T-helper 2 cell (primary cell): ENCODE results near the gene CHPF2.

Experiments
- DNase-seq, 5 experiments: peaks; one replicate each; pipeline versions ENCODE4 v3.0.0 to v3.0.0-alpha.2; 2012 to 2022

The CHPF2 gene

GRCh38 chr7:151205730-151206129 is 26.6 kb upstream of the CHPF2 start:
- DNase-seq = no peak

- peak in 2 of 5 experiments; percentile 75 to 82 for DNase-seq
Measured at GRCh38 chr7:151206914-151207313, 25.4 kb upstream of the CHPF2 start.

GRCh38 chr7:151207315-151207714 is 25.0 kb upstream of the CHPF2 start:
- peak in 1 of 5 experiments; percentile 60 for DNase-seq

- no peak for DNase-seq
Measured at GRCh38 chr7:151207804-151208203, 24.5 kb upstream of the CHPF2 start.

- no peak for DNase-seq
Measured at GRCh38 chr7:151208253-151208862, 23.9 kb upstream of the CHPF2 start.

- DNase-seq = no peak
Measured at GRCh38 chr7:151209588-151209987, 22.7 kb upstream of the CHPF2 start.

- no peak for DNase-seq
Measured at GRCh38 chr7:151210087-151210854, 22.0 kb upstream of the CHPF2 start, which contains the start of gene H2BK1. TSS of gene H2BK1 (minus strand) at chr7:151210488. CDS start at chr7:151210318, 170 bp downstream.

- no peak for DNase-seq
Measured at GRCh38 chr7:151211155-151211772, 21.0 kb upstream of the CHPF2 start.

GRCh38 chr7:151212626-151213025 is 19.7 kb upstream of the CHPF2 start:
- no peak for DNase-seq

GRCh38 chr7:151213826-151214225 is 18.5 kb upstream of the CHPF2 start:
- no peak for DNase-seq

- no peak for DNase-seq
Measured at GRCh38 chr7:151215396-151215795, 16.9 kb upstream of the CHPF2 start.

GRCh38 chr7:151218170-151218569 is 14.1 kb upstream of the CHPF2 start:
- DNase-seq = no peak

- DNase-seq = no peak
Measured at GRCh38 chr7:151223728-151224127, 8.6 kb upstream of the CHPF2 start.

- no peak for DNase-seq
Measured at GRCh38 chr7:151225948-151226510, 6.3 kb upstream of the CHPF2 start.

GRCh38 chr7:151226560-151226874 is 5.8 kb upstream of the CHPF2 start:
- DNase-seq = no peak

GRCh38 chr7:151226875-151227782 is 5.2 kb upstream of the CHPF2 start, which contains the start of gene ABCF2:
TSS of gene ABCF2 (minus strand) at chr7:151227205. CDS start at chr7:151226458, 747 bp downstream.
- peak; percentile 91 to 99 (median 97) for DNase-seq

- DNase-seq = no peak
Measured at GRCh38 chr7:151228024-151228866, 4.0 kb upstream of the CHPF2 start.

GRCh38 chr7:151229249-151229648 is 3.0 kb upstream of the CHPF2 start:
- DNase-seq = no peak

- no peak for DNase-seq
Measured at GRCh38 chr7:151231080-151231479, 1.2 kb upstream of the CHPF2 start.

GRCh38 chr7:151232917-151233701 is 826 bp downstream of the CHPF2 start:
- peak in 4 of 5 experiments; percentile 55 to 83 (median 68) for DNase-seq

GRCh38 chr7:151233804-151234203 is 1.5 kb downstream of the CHPF2 start:
- no peak for DNase-seq
